Thyroid gland (tissue), 4 donors: ENCODE measurements around the gene CCDC14.
"Not testable (repeated sequence)": the region's sequence is repeated elsewhere in the genome, so short reads cannot be mapped to it uniquely, and the experiment has no call there.

Experiments used
- CTCF ChIP-seq, 6 experiments: fragments of 200-600 bp in 3 of 6; fragments of 450-650 bp in 3 of 6; sonication (generic) in 3 of 6; IDR thresholded peaks; one replicate each; pipeline ENCODE4 v1.5.1; 2016 to 2019; ENCODE audit warnings: antibody characterized with exemption in 6 of 6, mild to moderate bottlenecking in 2 of 6, inconsistent platforms in 1 of 6, moderate library complexity in 1 of 6
- POLR2A ChIP-seq, 2 donors: fragments of 450-650 bp; IDR thresholded peaks; one replicate each; pipeline ENCODE4 v1.6.1; 2017; ENCODE audit warnings: antibody characterized with exemption in 2 of 2, mild to moderate bottlenecking in 2 of 2, moderate library complexity in 1 of 2

GRCh38 chr3:123964793-123965192 lies 3.8 kb upstream of the CCDC14 start:
- TF ChIP-seq CTCF, POLR2A (IDR thresholded peaks at IDR 0.05): not testable (repeated sequence)
